Fibroblast of mammary gland (primary cell): Measurements from ENCODE around the gene SNCG.
A peak's percentile ranks its signal among the peaks of the same experiment; 100 is the strongest.
"Not testable (repeated sequence)": the region's sequence is repeated elsewhere in the genome, so short reads cannot be mapped to it uniquely, and the experiment has no call there.

Experiments used
- DNase-seq: peaks from one replicate; pipeline ENCODE4 v3.0.0-alpha.2; 2010; ENCODE audit warnings: low read depth
- H3K4me3 ChIP-seq: 2 replicates; pipeline ENCODE4 v1.5.1; 2011; ENCODE audit warnings: low read depth, mild to moderate bottlenecking, low read length, moderate library complexity; ENCODE audit not compliant: control insufficient read depth
- CTCF ChIP-seq: conservative IDR thresholded peaks from 2 replicates; pipeline ENCODE4 v1.5.1; 2011; ENCODE audit warnings: low read depth, low read length, inconsistent platforms; ENCODE audit not compliant: control insufficient read depth, insufficient read depth

Gene SNCG

GRCh38 chr10:86970982-86971231 lies 12.5 kb downstream of the SNCG start:
- no peak for DNase-seq
- no peak for TF ChIP-seq CTCF
- H3K4me3 ChIP-seq, result peak overlapping the region; percentile 61

- H3K4me3 ChIP-seq, result peak overlapping the region; percentile 61
- peak; percentile 90 for DNase-seq
- TF ChIP-seq CTCF, result no peak
Observed at GRCh38 chr10:86971232-86971991, 13.0 kb downstream of the SNCG start.

- no peak for TF ChIP-seq CTCF
- no peak overlapping the region for H3K4me3 ChIP-seq
- DNase-seq, result no peak
Observed at GRCh38 chr10:86972613-86973380, 14.4 kb downstream of the SNCG start.

GRCh38 chr10:86974484-86974883 lies 16.1 kb downstream of the SNCG start:
- no peak for TF ChIP-seq CTCF
- H3K4me3 ChIP-seq, result no peak overlapping the region
- no peak for DNase-seq

GRCh38 chr10:86976362-86977056 lies 18.1 kb downstream of the SNCG start:
- DNase-seq, result no peak

GRCh38 chr10:86978457-86978856 lies 20.1 kb downstream of the SNCG start:
- DNase-seq, H3K4me3 ChIP-seq: not testable (repeated sequence)

More at GRCh38 chr10:86976362-86977056, 18.1 kb downstream of the SNCG start:
- no peak overlapping the region for H3K4me3 ChIP-seq
- TF ChIP-seq CTCF, result no peak

- H3K4me3 ChIP-seq, result no peak overlapping the region
Observed at GRCh38 chr10:86979296-86979818, 21.0 kb downstream of the SNCG start.

More at GRCh38 chr10:86979296-86979818, 21.0 kb downstream of the SNCG start:
- DNase-seq, result peak; percentile 31
- no peak for TF ChIP-seq CTCF
